Frontal cortex (tissue), 4 donors: ENCODE measurements around the gene KCNH5. TPM values are rescaled to one million over a fixed set of nuclear protein-coding genes. Genes with fewer than 3 reads are reported as not detected.

Source experiments
- DNase-seq, 2 donors: peaks; one replicate each; pipeline ENCODE4 v3.0.0; 2012; ENCODE audit warnings: low spot score in 2 of 2
- FAIRE-seq: peaks from 2 replicates; lab custom pipeline; 2012; peaks lifted over from hg19 to GRCh38; lab: Jason Lieb, UNC
- total RNA-seq: library from RNA; depleted of rRNA; stranded (reverse); fragments of >200 nt; gene quantifications from one replicate; pipeline ENCODE4 v1.2.3, GENCODE V29; 2014
- donor health status: control.
- donor health status: control.
- donor health status: control.

KCNH5 gene
- total RNA-seq, 1 donor from 2014 or later, result 24.5 TPM

DNA sequence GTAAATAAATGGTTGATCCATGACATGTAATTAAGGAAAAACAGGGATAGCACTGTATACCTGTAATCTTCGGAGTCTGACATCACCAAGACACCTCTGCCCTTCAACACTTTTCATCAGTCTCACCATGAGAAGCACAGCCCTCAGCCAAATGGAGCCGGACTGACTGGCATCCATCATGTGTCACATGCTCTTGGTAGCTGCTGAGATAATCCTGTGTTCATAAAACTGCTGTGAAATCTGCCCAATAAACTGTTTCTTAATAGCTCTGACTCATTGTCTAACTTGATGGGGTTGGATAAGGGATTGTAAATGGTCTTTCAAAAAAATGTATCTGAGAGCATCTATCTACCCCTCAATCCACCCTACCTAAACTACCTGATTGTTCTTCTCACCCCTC is 33.6 kb downstream of the KCNH5 start:
- no peak for DNase-seq
- FAIRE-seq, result no peak

GRCh38 chr14:63009495-63009894 is 35.8 kb downstream of the KCNH5 start:
- FAIRE-seq (no peak), DNase-seq (no peak)

DNA sequence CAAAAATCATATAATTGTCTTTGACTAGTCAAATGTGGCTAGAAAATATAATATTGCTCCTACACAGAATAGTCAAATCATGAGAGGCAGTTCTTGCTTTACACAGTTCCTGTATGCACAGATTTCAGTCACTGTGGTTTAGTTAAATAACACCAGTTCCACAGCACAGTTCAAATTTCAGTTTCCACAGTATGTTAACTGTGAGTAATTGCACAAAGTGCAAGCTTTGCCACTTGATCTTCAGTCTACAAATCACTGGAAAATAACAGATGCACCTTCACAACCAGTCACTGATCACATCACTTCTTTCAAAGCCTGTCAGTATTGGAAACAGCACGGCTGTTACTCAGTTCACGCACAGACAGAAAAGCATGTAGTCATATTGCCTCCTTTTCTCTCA is 38.7 kb downstream of the KCNH5 start:
- DNase-seq (no peak), FAIRE-seq (no peak)

DNA sequence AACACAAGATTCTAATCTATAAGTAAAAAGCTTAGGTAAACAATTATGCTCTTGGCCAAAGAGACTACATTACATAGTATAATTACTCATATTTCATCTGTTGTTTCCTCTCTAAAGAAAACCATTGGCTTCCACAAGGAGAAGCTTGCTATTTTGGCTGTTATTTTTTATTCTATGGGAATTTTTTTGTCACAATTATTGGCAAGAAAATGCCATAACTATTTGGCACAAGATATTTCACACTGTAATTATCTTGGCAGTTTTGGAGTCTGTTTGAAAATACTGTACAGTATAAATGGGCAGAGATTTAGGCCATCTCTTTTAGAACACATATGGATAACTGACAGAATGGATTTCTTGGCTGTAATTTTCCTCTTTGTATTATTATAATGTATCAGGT is 51.2 kb downstream of the KCNH5 start:
- no peak for DNase-seq
- no peak for FAIRE-seq

GRCh38 chr14:62988967-62989366 is 56.3 kb downstream of the KCNH5 start:
- DNase-seq (no peak), FAIRE-seq (no peak)

DNA sequence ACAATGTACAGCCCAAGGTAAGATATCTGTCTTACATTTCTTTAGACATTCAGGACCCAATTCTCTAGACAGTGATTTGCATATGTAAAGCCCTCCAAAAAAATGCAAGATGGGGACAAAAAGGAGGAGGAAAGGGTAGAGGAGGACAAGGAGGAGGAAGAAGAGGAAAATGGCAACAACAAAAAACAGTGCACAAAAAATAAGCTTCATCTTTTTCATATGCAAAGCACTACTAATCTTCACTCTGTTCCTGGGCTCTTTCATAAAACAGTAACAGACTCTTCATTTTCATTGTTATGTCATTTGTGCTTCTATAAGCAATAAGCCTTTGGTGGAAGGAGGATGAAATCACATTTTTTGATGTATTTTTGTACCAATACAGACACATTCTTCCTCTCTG is 61.4 kb downstream of the KCNH5 start:
- FAIRE-seq, result no peak

GRCh38 chr14:62980693-62981092 is 64.6 kb downstream of the KCNH5 start:
- DNase-seq (no peak), FAIRE-seq (no peak)

More for the DNA sequence above, 61.4 kb downstream of the KCNH5 start:
- no peak for DNase-seq

DNA sequence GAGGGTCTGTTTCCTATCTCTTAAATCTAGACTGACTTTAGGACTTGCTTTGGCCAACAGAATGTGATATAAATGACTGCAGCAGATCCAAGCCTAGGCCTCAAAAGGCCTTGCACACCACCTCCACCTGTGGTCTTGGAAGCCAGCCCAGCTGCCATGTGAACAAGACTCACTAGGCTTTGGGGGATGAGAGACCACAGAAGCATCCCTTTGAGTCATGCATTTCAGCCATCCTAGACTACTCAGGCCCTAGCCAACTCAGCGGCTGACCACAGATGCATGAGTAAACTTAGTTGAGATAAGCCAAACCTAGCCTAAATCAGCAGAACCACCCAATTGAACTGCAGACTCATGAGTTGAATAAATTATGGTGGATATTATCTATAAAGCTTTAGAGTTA is 87.7 kb downstream of the KCNH5 start:
- DNase-seq, result no peak
- FAIRE-seq, result no peak

DNA sequence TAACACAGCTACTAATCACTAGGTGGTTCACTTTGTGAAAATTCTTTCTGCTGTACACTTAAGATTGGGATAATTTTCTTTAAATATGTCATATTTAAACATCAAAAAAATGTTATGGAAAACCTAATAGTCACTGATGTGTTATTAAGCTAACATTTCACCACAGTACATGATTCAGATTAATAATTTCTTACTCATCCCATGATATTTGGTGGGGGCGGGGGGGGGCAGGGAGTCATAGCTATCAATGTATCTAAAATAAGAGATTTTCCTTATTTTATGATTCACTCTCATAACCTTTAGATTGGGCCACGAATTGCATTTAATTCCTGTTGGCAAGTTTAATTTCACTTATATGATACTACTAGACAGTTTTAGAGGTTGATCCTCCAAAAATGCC is 88.8 kb downstream of the KCNH5 start:
- FAIRE-seq, result no peak
- no peak for DNase-seq

- FAIRE-seq, result no peak
Measured at GRCh38 chr14:62954165-62954564, 91.1 kb downstream of the KCNH5 start.

GRCh38 chr14:62952226-62952625 is 93.0 kb downstream of the KCNH5 start:
- DNase-seq (no peak), FAIRE-seq (no peak)

More at GRCh38 chr14:62954165-62954564, 91.1 kb downstream of the KCNH5 start:
- no peak for DNase-seq

DNA sequence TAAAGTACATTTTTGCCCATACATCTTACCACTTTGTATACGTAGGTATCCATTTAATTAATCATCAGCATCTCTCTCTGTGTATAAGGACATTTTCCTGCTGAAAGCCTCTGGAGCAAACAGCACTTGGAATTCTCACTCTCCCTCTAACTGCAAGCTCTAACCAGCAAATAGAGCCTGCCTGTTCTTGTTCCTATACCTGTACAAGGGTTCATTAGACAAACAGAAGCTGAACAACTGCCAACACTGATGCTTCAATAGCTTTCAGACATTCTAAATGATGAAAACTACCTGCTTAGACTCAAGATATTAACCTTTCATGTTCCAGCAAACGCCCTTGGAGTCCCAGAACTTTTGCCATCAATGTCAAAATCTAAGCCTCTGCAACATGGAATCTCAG is 98.0 kb downstream of the KCNH5 start:
- DNase-seq (no peak), FAIRE-seq (no peak)

DNA sequence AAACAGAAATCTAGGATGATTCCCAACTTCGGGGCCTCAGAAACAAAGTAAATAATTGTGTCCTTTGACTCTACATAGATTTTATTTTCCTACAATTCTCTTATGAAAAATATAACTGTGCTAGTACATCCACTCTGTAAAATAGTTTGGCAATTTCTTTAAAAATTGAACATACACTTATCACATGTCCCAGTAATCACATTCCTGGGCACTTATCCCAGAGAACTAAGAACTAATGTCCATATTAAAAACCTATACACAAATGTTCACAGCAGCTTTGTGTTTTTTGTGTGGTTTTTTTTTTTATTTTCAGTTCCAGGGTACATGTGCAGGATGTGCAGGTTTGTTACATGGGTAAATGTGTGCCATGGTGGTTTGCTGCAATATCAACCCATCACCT is 99.0 kb downstream of the KCNH5 start:
- FAIRE-seq (no peak), DNase-seq (no peak)

DNA sequence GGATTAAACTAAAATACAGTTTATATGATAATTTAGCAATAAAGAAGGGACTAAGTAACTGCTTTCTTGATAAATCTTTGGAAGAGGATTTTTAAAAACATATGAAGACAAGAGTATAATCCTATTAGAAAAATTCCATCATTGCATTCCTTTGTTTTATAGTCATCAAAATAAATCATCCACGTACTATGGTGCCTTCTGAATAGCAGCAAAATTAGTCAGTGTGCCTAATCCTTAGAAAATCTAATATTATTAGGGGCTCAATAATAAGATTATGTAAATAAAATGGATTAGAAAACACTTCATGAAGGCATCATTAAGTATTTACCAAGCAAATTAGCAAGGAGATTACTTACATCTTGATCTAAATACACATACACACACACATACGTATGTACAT is 102.1 kb downstream of the KCNH5 start:
- DNase-seq, result no peak
- no peak for FAIRE-seq

DNA sequence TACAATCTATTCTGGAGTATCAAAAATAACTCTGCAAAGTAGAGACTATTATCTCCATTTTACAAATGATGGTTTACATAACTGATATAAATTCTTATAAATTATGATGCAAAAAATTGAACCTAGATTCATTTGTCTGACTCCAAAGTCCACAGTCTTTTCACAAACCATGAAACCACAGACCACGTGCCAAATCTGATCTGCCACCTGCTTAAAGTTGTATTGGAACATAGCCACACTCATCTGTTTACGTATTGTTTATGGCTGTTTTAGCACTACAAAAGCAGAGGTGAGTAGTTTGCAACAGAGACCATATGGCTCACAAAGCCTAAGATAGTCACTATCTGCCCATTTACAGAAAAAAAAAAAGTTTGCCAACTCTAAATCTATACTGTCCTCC is 105.3 kb downstream of the KCNH5 start:
- no peak for DNase-seq
- FAIRE-seq, result no peak

DNA sequence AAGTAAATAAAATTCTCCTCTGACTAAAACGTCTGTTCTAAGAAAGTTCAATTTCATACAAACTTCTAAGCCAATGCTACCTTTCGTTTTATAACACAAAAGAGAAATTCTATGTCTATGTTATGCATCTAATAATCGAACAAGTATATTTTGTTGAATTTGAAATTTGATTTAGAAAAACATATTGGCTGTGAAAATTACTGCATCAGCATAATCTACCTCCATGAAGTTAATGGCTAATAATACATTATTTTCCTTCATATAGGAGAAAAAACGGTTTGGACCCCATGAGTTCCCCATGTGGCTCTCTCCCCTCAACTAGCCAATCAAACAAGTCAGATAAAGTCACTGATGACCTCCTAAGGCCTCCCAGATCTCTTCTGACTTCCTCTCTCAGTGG is 106.5 kb downstream of the KCNH5 start:
- DNase-seq (no peak), FAIRE-seq (no peak)

GRCh38 chr14:62934439-62934838 is 110.8 kb downstream of the KCNH5 start:
- DNase-seq (no peak), FAIRE-seq (no peak)

GRCh38 chr14:62921466-62921865 is 123.8 kb downstream of the KCNH5 start:
- no peak for DNase-seq
- no peak for FAIRE-seq

DNA sequence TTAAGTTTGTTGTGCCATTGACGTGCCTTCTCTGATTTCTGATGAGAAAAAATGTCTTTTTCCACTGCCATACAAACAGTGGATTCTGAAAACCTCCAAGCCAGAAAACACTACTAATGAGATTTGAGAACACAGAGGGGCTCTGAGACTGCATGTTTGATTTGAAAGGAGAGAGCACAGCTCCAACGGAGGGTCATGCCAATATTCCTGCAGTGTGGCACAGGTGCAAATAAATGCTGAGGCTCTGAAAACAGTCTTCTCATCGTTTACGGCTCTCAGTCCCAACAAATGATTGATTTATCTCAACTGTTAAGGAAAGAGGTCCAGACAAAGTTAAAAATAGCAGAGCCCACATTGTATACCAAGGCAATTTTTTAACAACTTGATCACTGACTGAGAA is 128.7 kb downstream of the KCNH5 start:
- DNase-seq (no peak), FAIRE-seq (no peak)

GRCh38 chr14:62914873-62915272 is 130.4 kb downstream of the KCNH5 start:
- DNase-seq, result no peak
- FAIRE-seq, result no peak

- FAIRE-seq (no peak), DNase-seq (no peak)
Measured at GRCh38 chr14:62914025-62914424, 131.2 kb downstream of the KCNH5 start.

GRCh38 chr14:62908506-62908905 is 136.8 kb downstream of the KCNH5 start:
- DNase-seq (no peak), FAIRE-seq (no peak)

DNA sequence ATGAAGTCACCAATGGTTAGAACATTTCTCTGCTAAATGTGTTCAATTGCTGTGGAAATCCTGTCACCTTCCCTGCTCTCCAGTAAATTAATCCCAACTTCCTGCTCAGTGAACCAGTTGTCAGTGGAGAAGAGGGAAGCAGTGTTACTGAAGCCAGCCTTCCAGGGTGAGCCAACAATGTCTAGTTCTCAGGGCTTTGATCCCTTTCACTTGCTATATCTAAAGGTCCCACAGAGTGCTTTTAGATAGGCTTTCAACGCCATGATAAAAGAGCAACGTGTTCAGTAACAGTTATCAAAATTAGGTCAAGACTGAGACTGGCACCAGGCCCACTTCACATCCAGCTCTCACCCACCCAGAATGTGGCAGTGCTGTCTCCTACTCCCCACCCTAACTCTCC is 139.7 kb downstream of the KCNH5 start:
- FAIRE-seq (no peak), DNase-seq (no peak)
